ENCODE measurements around the gene HLA-B. TPM values are rescaled to one million over a fixed set of nuclear protein-coding genes. Genes with fewer than 3 reads are reported as not detected.

The HLA-B gene
- total RNA-seq, 2 donors from 2014 or later: 552 to 852 TPM

GRCh38 chr6:31328355-31328960 lies 28.5 kb downstream of the HLA-B start:
- H3K4me1 ChIP-seq (ENCODE audit: control insufficient read depth in 1 of 2, low read depth in 2 of 2): no peaks in the 10 kb centered on the region
- no peaks in the 10 kb centered on the region for H3K27me3 ChIP-seq (replicated peaks; ENCODE audit: insufficient read depth)
- DNase-seq (ENCODE audit: low spot score) (no peak), ATAC-seq (ENCODE audit: insufficient number of reproducible peaks, low FRiP score, low read depth) (no peak)
- no peak overlapping the region for H3K4me3 ChIP-seq
- H3K9me3 ChIP-seq: no peaks in the 10 kb centered on the region
- no peak for TF ChIP-seq CTCF (IDR thresholded peaks at IDR 0.05)
- H3K27ac ChIP-seq: no peak overlapping the region
- no peaks in the 10 kb centered on the region for H3K36me3 ChIP-seq

DNA sequence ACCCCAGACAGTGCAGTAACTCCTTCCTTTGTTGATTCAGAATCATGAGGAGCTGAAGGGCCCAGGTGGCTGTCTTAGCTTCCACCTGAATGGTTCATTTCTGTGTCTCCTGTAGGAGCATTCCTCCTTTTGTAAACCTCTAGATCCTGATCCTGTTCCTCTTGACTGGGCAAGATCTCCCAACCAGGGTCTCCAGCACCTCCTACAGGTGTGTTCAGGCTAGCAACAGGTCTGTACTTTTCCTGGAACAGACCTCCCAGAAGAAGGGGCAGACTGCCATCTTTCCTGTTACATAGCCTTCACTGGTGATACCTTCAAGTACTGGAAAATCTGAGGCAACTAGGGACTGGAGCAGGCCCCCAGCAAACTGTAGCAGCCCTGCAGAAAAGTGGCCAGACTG lies 35.2 kb downstream of the HLA-B start:
- no peaks in the 10 kb centered on the region for H3K9me3 ChIP-seq
- H3K27me3 ChIP-seq (replicated peaks; ENCODE audit: insufficient read depth): no peaks in the 10 kb centered on the region
- ATAC-seq (ENCODE audit: insufficient number of reproducible peaks, low FRiP score, low read depth): no peak
- no peak overlapping the region for H3K27ac ChIP-seq
- no peak overlapping the region for H3K4me3 ChIP-seq
- DNase-seq (ENCODE audit: low spot score): no peak
- no peak for TF ChIP-seq CTCF (IDR thresholded peaks at IDR 0.05)
- no peaks in the 10 kb centered on the region for H3K4me1 ChIP-seq (ENCODE audit: control insufficient read depth in 1 of 2, low read depth in 2 of 2)
- no peaks in the 10 kb centered on the region for H3K36me3 ChIP-seq

GRCh38 chr6:31321005-31321707 lies 35.8 kb downstream of the HLA-B start:
- Histone ChIP-seq H3K27ac (no peak overlapping the region), H3K4me1 (ENCODE audit: control insufficient read depth in 1 of 2, low read depth in 2 of 2) (no peaks in the 10 kb centered on the region), H3K4me3 (no peak overlapping the region), H3K9me3 (no peaks in the 10 kb centered on the region), H3K27me3 (replicated peaks; ENCODE audit: insufficient read depth) (no peaks in the 10 kb centered on the region), H3K36me3 (no peaks in the 10 kb centered on the region)
- no peak for DNase-seq (ENCODE audit: low spot score)
- no peak for ATAC-seq (ENCODE audit: insufficient number of reproducible peaks, low FRiP score, low read depth)
- TF ChIP-seq CTCF (IDR thresholded peaks at IDR 0.05): no peak

DNA sequence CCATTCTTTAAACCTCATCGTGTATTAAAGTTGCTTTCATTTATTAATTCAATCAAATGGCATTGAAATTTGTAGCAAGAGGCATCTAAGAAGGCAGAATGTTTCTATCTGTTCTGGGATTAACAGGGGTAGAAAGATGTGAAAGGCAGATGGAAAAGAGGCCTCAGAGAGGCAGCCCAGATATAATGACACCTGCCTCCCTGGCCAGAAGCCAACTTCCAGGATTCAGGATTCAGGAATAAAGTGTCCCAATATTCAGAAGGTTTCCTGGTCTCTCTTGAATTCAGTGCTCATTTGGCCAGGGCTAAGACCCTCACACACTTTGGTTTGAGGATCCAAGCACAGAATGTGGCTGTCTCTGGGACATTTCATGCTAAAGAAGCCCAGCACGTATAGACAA lies 39.9 kb downstream of the HLA-B start:
- no peak overlapping the region for H3K27ac ChIP-seq
- H3K36me3 ChIP-seq: no peaks in the 10 kb centered on the region
- no peak for ATAC-seq (ENCODE audit: insufficient number of reproducible peaks, low FRiP score, low read depth)
- DNase-seq (ENCODE audit: low spot score): no peak
- no peaks in the 10 kb centered on the region for H3K27me3 ChIP-seq (replicated peaks; ENCODE audit: insufficient read depth)
- H3K4me3 ChIP-seq: no peak overlapping the region
- no peaks in the 10 kb centered on the region for H3K9me3 ChIP-seq
- H3K4me1 ChIP-seq (ENCODE audit: control insufficient read depth in 1 of 2, low read depth in 2 of 2): no peaks in the 10 kb centered on the region
- no peak for TF ChIP-seq CTCF (IDR thresholded peaks at IDR 0.05)

GRCh38 chr6:31309641-31310040 lies 47.3 kb downstream of the HLA-B start:
- Histone ChIP-seq H3K36me3 (no peaks in the 10 kb centered on the region), H3K9me3 (no peaks in the 10 kb centered on the region)
- no peak for ATAC-seq (ENCODE audit: insufficient number of reproducible peaks, low FRiP score, low read depth)

More at GRCh38 chr6:31309641-31310040, 47.3 kb downstream of the HLA-B start:
- H3K4me1 ChIP-seq (ENCODE audit: control insufficient read depth in 1 of 2, low read depth in 2 of 2): peaks cover 9 to 11% of the 10 kb centered on the region in 2 donors
- H3K4me3 ChIP-seq: no peak overlapping the region
- DNase-seq (ENCODE audit: low spot score): no peak
- H3K27ac ChIP-seq: no peak overlapping the region
- H3K27me3 ChIP-seq (replicated peaks; ENCODE audit: insufficient read depth): no peaks in the 10 kb centered on the region
- no peak for TF ChIP-seq CTCF (IDR thresholded peaks at IDR 0.05)

Measured in thoracic aorta (tissue), 2 donors.